ENCODE measurements around the gene TWIST1.

TWIST1 gene

GRCh38 chr7:19101472-19101871 lies 16.0 kb downstream of the TWIST1 start:
- no peak for DNase-seq (ENCODE audit: low read depth in 1 of 2, low spot score in 1 of 2)
- no peak overlapping the region for H3K4me3 ChIP-seq (replicated peaks; ENCODE audit: insufficient read depth, low read length)

GRCh38 chr7:19099924-19100323 lies 17.5 kb downstream of the TWIST1 start:
- no peak overlapping the region for H3K4me3 ChIP-seq (replicated peaks; ENCODE audit: insufficient read depth, low read length)
- no peak overlapping the region for H3K27ac ChIP-seq (replicated peaks)

More at GRCh38 chr7:19101472-19101871, 16.0 kb downstream of the TWIST1 start:
- H3K27ac ChIP-seq (replicated peaks): no peak overlapping the region
- TF ChIP-seq GABPA (IDR thresholded peaks at IDR 0.05; ENCODE audit: low read depth): no peak
- no peak for TF ChIP-seq POLR2AphosphoS5 (IDR thresholded peaks at IDR 0.05; ENCODE audit: low read depth)
- no peak for TF ChIP-seq SPI1 (IDR thresholded peaks at IDR 0.05; ENCODE audit: borderline replicate concordance, low read depth)
- no peak for TF ChIP-seq CTCF (IDR thresholded peaks at IDR 0.05; ENCODE audit: insufficient read depth, low read length)
- TF ChIP-seq REST (IDR thresholded peaks at IDR 0.05; ENCODE audit: insufficient replicate concordance, low read depth): no peak
- H3K27me3 ChIP-seq (ENCODE audit: insufficient read depth, poor library complexity, severe bottlenecking): peaks cover 21% of the 10 kb centered on the region

GRCh38 chr7:19099194-19099593 lies 18.2 kb downstream of the TWIST1 start:
- no peak for TF ChIP-seq SPI1 (IDR thresholded peaks at IDR 0.05; ENCODE audit: borderline replicate concordance, low read depth)
- TF ChIP-seq REST (IDR thresholded peaks at IDR 0.05; ENCODE audit: insufficient replicate concordance, low read depth): no peak
- no peak for TF ChIP-seq POLR2AphosphoS5 (IDR thresholded peaks at IDR 0.05; ENCODE audit: low read depth)
- TF ChIP-seq GABPA (IDR thresholded peaks at IDR 0.05; ENCODE audit: low read depth): no peak
- no peak for TF ChIP-seq CTCF (IDR thresholded peaks at IDR 0.05; ENCODE audit: insufficient read depth, low read length)
- Histone ChIP-seq H3K27ac (replicated peaks) (no peak overlapping the region), H3K4me3 (replicated peaks; ENCODE audit: insufficient read depth, low read length) (no peak overlapping the region), H3K27me3 (ENCODE audit: insufficient read depth, poor library complexity, severe bottlenecking) (peaks cover 2% of the 10 kb centered on the region)
- no peak for DNase-seq (ENCODE audit: low read depth in 1 of 2, low spot score in 1 of 2)

More at GRCh38 chr7:19099924-19100323, 17.5 kb downstream of the TWIST1 start:
- no peak for DNase-seq (ENCODE audit: low read depth in 1 of 2, low spot score in 1 of 2)
- peaks cover 7% of the 10 kb centered on the region for H3K27me3 ChIP-seq (ENCODE audit: insufficient read depth, poor library complexity, severe bottlenecking)
- TF ChIP-seq GABPA (IDR thresholded peaks at IDR 0.05; ENCODE audit: low read depth): no peak
- no peak for TF ChIP-seq POLR2AphosphoS5 (IDR thresholded peaks at IDR 0.05; ENCODE audit: low read depth)
- no peak for TF ChIP-seq CTCF (IDR thresholded peaks at IDR 0.05; ENCODE audit: insufficient read depth, low read length)
- no peak for TF ChIP-seq SPI1 (IDR thresholded peaks at IDR 0.05; ENCODE audit: borderline replicate concordance, low read depth)
- no peak for TF ChIP-seq REST (IDR thresholded peaks at IDR 0.05; ENCODE audit: insufficient replicate concordance, low read depth)
